ENCODE data around the gene FAM237B.

Gene FAM237B

GRCh38 chr7:90303241-90303640 lies 17.9 kb downstream of the FAM237B start:
- in situ Hi-C loops (cut with MboI; ENCODE audit: low pct_unique_long_range_greater_than_20kb, low sequenced_read_pairs) = no loop called here
- DNase-seq = no peak

DNA sequence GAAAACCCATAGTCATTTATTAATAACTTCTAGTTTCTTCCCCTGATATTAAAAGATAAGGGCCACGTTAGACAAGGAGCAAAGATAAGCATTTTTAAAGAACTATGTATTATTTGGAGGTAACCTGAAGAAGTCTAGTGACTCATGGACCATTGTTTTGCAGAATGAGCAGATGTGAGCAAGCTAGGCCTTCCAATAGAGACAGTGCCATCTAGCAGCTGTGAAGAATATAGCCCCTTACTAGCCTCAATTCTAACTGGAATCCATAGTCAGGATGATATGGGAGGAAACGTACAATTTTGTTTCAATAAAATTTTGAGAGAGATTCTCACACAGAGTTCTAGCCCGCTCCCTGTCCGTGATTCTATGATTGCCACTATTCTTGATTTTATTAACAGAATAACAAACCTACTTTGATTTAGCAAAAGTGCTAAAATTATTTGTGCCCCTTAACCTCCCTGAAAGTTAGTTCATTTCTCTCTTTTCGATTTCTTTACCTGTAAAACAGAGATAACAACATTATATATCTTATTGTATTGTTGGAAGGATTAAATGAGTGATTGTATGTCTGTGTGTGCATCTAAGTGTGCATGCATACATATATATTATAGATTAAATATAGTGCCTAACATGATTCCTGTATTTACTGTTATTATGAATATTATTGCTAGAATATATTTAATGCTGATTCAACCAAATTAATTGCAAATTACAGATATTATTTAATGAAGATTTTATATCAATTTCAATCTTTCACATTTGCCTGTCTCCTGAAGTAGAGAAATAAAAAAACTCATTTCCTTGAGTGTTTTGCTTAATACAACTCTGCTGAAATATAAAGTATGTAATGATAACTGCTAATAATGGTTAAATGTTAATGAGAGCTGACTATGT lies 22.7 kb downstream of the FAM237B start:
- in situ Hi-C loops (cut with MboI; ENCODE audit: low pct_unique_long_range_greater_than_20kb, low sequenced_read_pairs) = no loop called here
- DNase-seq = peak; percentile 28

DNA sequence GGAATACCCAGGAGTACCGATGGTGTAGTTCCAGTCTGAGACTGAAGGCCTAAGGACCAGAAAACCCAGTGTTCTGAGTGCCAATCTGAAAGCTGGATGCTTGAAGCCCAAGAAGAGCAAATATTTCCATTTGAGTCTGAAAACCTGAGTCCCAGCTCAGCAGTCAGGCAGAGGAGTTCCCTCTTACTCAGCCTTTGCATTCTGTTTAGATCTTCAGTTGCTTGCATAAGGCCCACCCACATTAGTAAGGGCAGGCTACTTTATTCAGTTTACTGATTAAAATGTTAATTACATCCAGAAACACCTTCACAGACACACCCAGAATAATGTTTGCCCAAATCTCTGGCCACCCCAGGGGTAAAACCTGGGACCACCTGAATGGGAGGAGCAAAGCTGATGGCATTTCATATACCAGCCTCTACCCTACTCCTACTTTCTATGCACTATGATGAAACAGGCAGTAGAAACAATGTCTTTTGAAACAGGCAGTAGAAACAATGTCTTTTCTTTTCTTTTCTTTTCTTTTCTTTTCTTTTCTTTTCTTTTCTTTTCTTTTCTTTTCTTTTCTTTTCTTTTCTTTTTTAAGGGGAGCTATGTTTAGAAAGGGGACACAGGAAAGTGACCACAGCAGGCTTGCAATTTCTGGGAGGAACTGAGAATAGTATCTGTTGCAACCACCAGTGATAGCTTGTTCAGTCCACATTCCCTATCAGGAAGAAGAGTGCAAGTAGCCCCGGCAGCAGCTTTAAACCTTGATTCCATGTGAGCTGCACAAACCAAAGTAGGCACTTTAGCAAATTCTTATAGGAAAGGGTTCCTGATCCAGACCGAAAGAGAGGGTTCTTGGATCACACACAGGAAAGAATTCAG lies 30.6 kb downstream of the FAM237B start:
- no peak for DNase-seq

GRCh38 chr7:90288154-90288553 lies 33.0 kb downstream of the FAM237B start:
- in situ Hi-C loops (cut with MboI; ENCODE audit: low pct_unique_long_range_greater_than_20kb, low sequenced_read_pairs) = no loop called here
- no peak for DNase-seq

More for the DNA sequence above, 30.6 kb downstream of the FAM237B start:
- in situ Hi-C loops (cut with MboI; ENCODE audit: low pct_unique_long_range_greater_than_20kb, low sequenced_read_pairs) = no loop called here

DNA sequence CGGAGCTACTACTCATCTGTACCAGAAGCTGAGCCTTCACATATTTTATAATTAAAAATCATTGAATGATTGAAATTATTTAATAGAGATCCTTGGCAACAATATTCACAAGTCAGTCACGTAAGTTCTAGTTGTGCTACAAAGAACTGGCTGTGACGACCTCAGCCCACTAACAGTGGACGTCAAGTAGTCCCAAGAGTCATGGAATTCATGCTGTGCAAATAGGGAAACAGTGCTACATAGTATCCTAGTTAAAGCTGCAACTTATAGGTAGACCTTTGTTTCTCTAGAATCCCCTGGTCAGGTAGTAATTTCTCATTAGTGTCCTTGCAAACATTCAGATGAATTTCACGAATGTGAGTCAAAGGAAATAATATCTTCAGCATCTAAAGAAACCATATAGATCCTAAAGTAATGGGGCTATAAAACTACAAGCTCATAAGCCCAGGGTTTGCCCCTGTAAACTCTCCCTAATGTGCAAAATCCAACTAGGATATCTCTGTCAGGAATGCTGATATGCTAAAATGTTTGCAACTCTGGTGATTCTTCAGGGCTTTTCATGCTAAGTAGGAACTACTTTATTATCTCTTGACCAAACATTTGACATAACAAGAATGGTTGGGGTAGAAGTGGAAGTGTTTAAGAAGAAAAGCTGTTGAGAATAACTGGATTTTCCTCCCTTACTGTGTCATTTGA lies 44.9 kb downstream of the FAM237B start:
- in situ Hi-C loops (cut with MboI; ENCODE audit: low pct_unique_long_range_greater_than_20kb, low sequenced_read_pairs) = no loop called here
- DNase-seq = no peak

- in situ Hi-C loops (cut with MboI; ENCODE audit: low pct_unique_long_range_greater_than_20kb, low sequenced_read_pairs) = no loop called here
- DNase-seq = no peak
Observed at GRCh38 chr7:90274161-90274560, 46.9 kb downstream of the FAM237B start.

GRCh38 chr7:90272242-90272641 lies 48.9 kb downstream of the FAM237B start:
- in situ Hi-C loops (cut with MboI; ENCODE audit: low pct_unique_long_range_greater_than_20kb, low sequenced_read_pairs) = no loop called here

DNA sequence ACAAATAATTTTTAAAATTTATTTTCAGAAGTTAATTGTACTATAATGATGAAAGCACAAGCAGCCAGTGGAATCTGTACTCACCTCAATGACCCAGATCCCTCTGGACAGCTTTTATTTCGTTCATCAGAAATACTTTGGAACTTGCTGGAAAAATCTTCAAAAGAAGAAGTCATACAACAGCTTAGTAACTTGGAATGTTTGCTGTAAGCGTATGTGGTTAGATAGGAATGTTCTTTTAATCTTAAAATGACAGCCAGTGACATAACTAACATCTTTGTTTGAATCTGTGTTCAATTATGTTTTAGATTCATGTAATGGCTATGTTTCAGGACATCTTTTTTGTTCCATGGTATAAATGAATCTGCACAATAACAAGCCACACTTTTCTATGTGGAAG lies 49.4 kb downstream of the FAM237B start:
- DNase-seq = no peak
- in situ Hi-C loops (cut with MboI; ENCODE audit: low pct_unique_long_range_greater_than_20kb, low sequenced_read_pairs) = no loop called here

More at GRCh38 chr7:90272242-90272641, 48.9 kb downstream of the FAM237B start:
- DNase-seq = no peak

DNA sequence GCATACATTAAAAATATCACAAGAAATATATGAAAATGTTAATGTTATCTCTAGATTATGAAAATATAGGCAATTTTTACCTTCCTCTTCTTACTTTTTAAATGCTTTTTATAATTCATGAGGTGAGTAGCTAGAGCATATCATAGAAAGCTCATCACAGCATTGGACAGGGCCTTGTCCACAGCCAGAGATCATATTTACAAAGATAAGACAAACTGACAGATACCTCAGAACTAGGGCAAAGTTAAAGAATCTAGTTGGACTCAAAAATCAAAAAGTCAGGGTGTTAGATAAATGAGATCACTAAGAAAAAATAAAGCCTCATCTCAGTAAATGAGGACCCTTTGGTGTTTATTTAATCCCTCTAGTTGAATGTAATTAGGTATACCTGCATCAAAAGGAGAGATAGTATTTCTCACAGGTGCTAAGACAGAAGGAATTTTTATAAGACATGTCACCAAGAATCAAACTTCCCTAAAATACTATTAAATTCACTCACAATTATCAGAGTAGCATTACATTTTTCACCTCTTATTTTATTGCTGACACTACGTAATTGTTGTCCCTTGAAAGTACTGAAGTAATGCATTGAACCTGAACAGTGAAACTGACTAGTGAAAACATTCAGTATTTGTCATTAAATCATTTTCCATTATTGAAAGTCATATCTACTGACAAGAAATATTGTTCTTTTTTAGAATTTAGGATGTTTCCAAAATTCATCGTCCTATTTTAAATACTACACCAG lies 50.5 kb downstream of the FAM237B start:
- no peak for DNase-seq
- in situ Hi-C loops (cut with MboI; ENCODE audit: low pct_unique_long_range_greater_than_20kb, low sequenced_read_pairs) = no loop called here

- in situ Hi-C loops (cut with MboI; ENCODE audit: low pct_unique_long_range_greater_than_20kb, low sequenced_read_pairs) = no loop called here
- DNase-seq = no peak
Observed at GRCh38 chr7:90269163-90269562, 51.9 kb downstream of the FAM237B start.

- in situ Hi-C loops (cut with MboI; ENCODE audit: low pct_unique_long_range_greater_than_20kb, low sequenced_read_pairs) = no loop called here
- no peak for DNase-seq
Observed at GRCh38 chr7:90267263-90267858, 53.7 kb downstream of the FAM237B start.

- in situ Hi-C loops (cut with MboI; ENCODE audit: low pct_unique_long_range_greater_than_20kb, low sequenced_read_pairs) = no loop called here
- DNase-seq = no peak
Observed at GRCh38 chr7:90266808-90267207, 54.3 kb downstream of the FAM237B start.

All from KBM-7 (cell line).